Endothelial cell of umbilical vein (primary cell): ENCODE data around the gene MTPN. TPM values are rescaled to one million over a fixed set of nuclear protein-coding genes. Genes with fewer than 3 reads are reported as not detected.

ENCODE experiments used
- BruUV-seq: library from RNA; stranded (reverse); fragments of 400-500 nt; replicated peaks from 2 replicates; lab custom pipeline; 2021; lab: Mats Ljungman, UMichigan
- CTCF ChIA-PET: fragments of 300-600, 350-600 bp; sonication (Branson Sonifier 250); formaldehyde crosslinking; loops from one replicate; lab custom pipeline; 2021; ENCODE audit warnings: antibody characterized with exemption, inconsistent platforms; lab: Charles Lee
- POLR2A ChIA-PET: fragments of 300-600, 350-600 bp; sonication (Branson Sonifier 250); formaldehyde crosslinking; loops from one replicate; lab custom pipeline; 2021; ENCODE audit warnings: antibody characterized with exemption, inconsistent platforms; lab: Charles Lee
- DNase-seq: peaks from one replicate; pipeline ENCODE4 v3.0.0-alpha.2; 2011; ENCODE audit warnings: low read depth, low spot score
- FAIRE-seq: peaks from 2 replicates; lab custom pipeline; 2011; peaks lifted over from hg19 to GRCh38; lab: Jason Lieb, UNC
- H2AFZ ChIP-seq: 2 replicates; pipeline ENCODE4 v1.6.0; 2012; ENCODE audit warnings: low read depth, low read length, control low read depth, inconsistent platforms
- H3K27ac ChIP-seq: 2 replicates; pipeline ENCODE4 v1.5.1; 2011; ENCODE audit warnings: low read depth, mild to moderate bottlenecking, control low read depth, low read length, moderate library complexity; ENCODE audit not compliant: insufficient read depth
- H3K27me3 ChIP-seq, 2 experiments: 2 replicates each; pipeline versions ENCODE4 v1.6.0 to v1.6.1; 2011; ENCODE audit warnings: low read length in 2 of 2, mixed read lengths in 1 of 2; ENCODE audit not compliant: control insufficient read depth in 2 of 2, insufficient read depth in 2 of 2
- H3K36me3 ChIP-seq, 2 experiments: 2 replicates in 1 of 2; 3 replicates in 1 of 2; pipeline ENCODE4 v1.5.1; 2011; ENCODE audit warnings: low read length in 2 of 2, mild to moderate bottlenecking in 1 of 2, moderate library complexity in 1 of 2; ENCODE audit not compliant: control insufficient read depth in 2 of 2, insufficient read depth in 2 of 2; ENCODE audit errors: extremely low read depth in 1 of 2
- H3K4me1 ChIP-seq: 3 replicates; pipeline ENCODE4 v1.5.1; 2011; ENCODE audit warnings: mild to moderate bottlenecking, low read length; ENCODE audit not compliant: control insufficient read depth, insufficient read depth; ENCODE audit errors: extremely low read depth
- H3K4me2 ChIP-seq: 2 replicates; pipeline ENCODE4 v1.6.1; 2011; ENCODE audit warnings: low read length, control low read depth, mixed read lengths; ENCODE audit not compliant: insufficient read depth
- H3K4me3 ChIP-seq, 3 experiments: fragments of 200-600 bp in 1 of 3; sonication (generic), shearing (Covaris generic) in 1 of 3; replicated peaks in 1 of 3; 2 replicates each; pipeline ENCODE4 v1.5.1; 2011 to 2016; ENCODE audit warnings: control low read depth in 3 of 3, low read length in 3 of 3, mild to moderate bottlenecking in 2 of 3, inconsistent platforms in 1 of 3, low read depth in 1 of 3, moderate library complexity in 1 of 3; ENCODE audit not compliant: insufficient read depth in 1 of 3
- H3K79me2 ChIP-seq: 2 replicates; pipeline ENCODE4 v1.6.0; 2012; ENCODE audit warnings: low read length, inconsistent platforms; ENCODE audit not compliant: control insufficient read depth, insufficient read depth
- H3K9ac ChIP-seq: replicated peaks from 2 replicates; pipeline ENCODE3; 2011; ENCODE audit warnings: low read length, control low read depth; ENCODE audit not compliant: insufficient read depth; ENCODE audit errors: extremely low read depth
- H3K9me1 ChIP-seq: replicated peaks from 3 replicates; pipeline ENCODE4 v1.6.0; 2011; ENCODE audit warnings: mild to moderate bottlenecking, low read length; ENCODE audit not compliant: control insufficient read depth, insufficient read depth; ENCODE audit errors: extremely low read depth
- H3K9me3 ChIP-seq: replicated peaks from 2 replicates; pipeline ENCODE4 v1.5.1; 2012; ENCODE audit warnings: low read length, inconsistent platforms; ENCODE audit not compliant: control insufficient read depth, insufficient read depth
- H4K20me1 ChIP-seq: replicated peaks from 2 replicates; pipeline ENCODE3; 2011; ENCODE audit warnings: mild to moderate bottlenecking, low read length; ENCODE audit not compliant: control insufficient read depth, insufficient read depth; ENCODE audit errors: extremely low read depth
- EZH2 ChIP-seq: IDR thresholded peaks from 2 replicates; pipeline ENCODE4 v1.6.1; 2012; ENCODE audit warnings: borderline replicate concordance, low read depth, mild to moderate bottlenecking, moderate library complexity, low read length, inconsistent platforms; ENCODE audit not compliant: severe bottlenecking
- FOS ChIP-seq: IDR thresholded peaks from 2 replicates; pipeline ENCODE4 v1.6.1; 2011; ENCODE audit warnings: mild to moderate bottlenecking, low read length, moderate library complexity, borderline replicate concordance; ENCODE audit not compliant: insufficient read depth
- GATA2 ChIP-seq: IDR thresholded peaks from 2 replicates; pipeline ENCODE4 v1.7.0; 2011; ENCODE audit warnings: low read depth, mild to moderate bottlenecking, moderate library complexity, mixed read lengths, low read length; ENCODE audit not compliant: insufficient read length, insufficient read depth
- JUN ChIP-seq: IDR thresholded peaks from 2 replicates; pipeline ENCODE4 v1.6.1; 2011; ENCODE audit warnings: borderline replicate concordance, low read depth; ENCODE audit not compliant: insufficient read length, insufficient read depth
- MAX ChIP-seq: IDR thresholded peaks from 2 replicates; pipeline ENCODE4 v1.6.1; 2011; ENCODE audit not compliant: insufficient read depth, insufficient read length
- MYC ChIP-seq: IDR thresholded peaks from one replicate; pipeline ENCODE4 v1.6.1; 2011; ENCODE audit warnings: mild to moderate bottlenecking, low read depth, low read length
- POLR2A ChIP-seq: IDR thresholded peaks from 2 replicates; pipeline ENCODE4 v1.6.1; 2012; ENCODE audit warnings: low read depth, mild to moderate bottlenecking, control low read depth, low read length
- POLR2AphosphoS5 ChIP-seq: IDR thresholded peaks from 2 replicates; pipeline ENCODE4 v1.6.1; 2012; ENCODE audit warnings: low read depth, mild to moderate bottlenecking, control low read depth, low read length, moderate library complexity; ENCODE audit not compliant: insufficient read depth
- dilution Hi-C: fragments of 300-500 bp; cut with MboI; formaldehyde crosslinking; loops from one replicate; pipeline ENCODE4 v1.15.0; 2019; ENCODE audit warnings: low sequenced_read_pairs; ENCODE audit not compliant: extremely low pct_ligation_motif_present
- intact Hi-C: fragments of 100-400 bp; cut with micrococcal nuclease; formaldehyde crosslinking; loops from one replicate; pipeline ENCODE4 v1.10.0; 2022
- polyA plus RNA-seq, 4 experiments: library from polyadenylated mRNA; depleted of rRNA in 3 of 4; stranded (reverse) in 3 of 4; unstranded in 1 of 4; fragments of >200 nt; gene quantifications; 2 replicates each; pipeline versions ENCODE4 v1.2.1 to v1.2.3, GENCODE V29; 2011 to 2012; ENCODE audit warnings: missing spikeins in 1 of 4
- total RNA-seq: library from RNA; stranded (reverse); gene quantifications from 2 replicates; pipeline ENCODE4 v1.2.3, GENCODE V29; 2021
- TF ChIP-seq, protein P1 (sequence below), 2 donors: IDR thresholded peaks; 1 replicate in 1 of 2; 2 replicates in 1 of 2; pipeline ENCODE4 v1.5.1; 2011; ENCODE audit warnings: low read length in 2 of 2, mild to moderate bottlenecking in 2 of 2, moderate library complexity in 2 of 2, control low read depth in 1 of 2, inconsistent platforms in 1 of 2, low read depth in 1 of 2; ENCODE audit not compliant: insufficient read depth in 1 of 2; ENCODE audit errors: extremely low read depth in 1 of 2

MTPN gene
- total and polyA plus RNA-seq, 2 donors (not counting 3 experiments of a cell fraction or from before 2014, with no cell fraction given), result 58.1 to 174 TPM

DNA sequence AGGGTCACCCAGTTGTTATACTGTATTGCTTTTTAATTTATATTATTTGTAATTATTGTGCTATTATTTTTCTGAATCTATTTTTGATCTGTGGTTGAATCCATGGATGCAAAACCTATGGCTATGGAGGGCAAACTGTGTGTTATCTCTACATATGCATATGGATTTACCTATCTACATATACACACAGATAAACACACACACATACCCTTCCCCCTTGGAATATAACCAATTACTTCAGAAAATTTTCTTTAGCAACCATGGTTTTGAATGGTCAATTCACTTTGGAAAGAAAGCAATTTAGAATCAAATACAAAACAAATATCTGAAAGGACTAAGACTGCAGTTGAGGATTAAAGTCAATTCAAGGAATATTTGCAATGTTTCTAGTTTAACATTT is 39.1 kb downstream of the MTPN start:
- no peak overlapping the region for H3K27ac ChIP-seq
- CTCF ChIA-PET, result interaction anchor here (1.5 kb wide), 1 partner anchor 10 kb away, joined by 4 read pairs; no protein-coding TSS in a partner anchor

More for the DNA sequence above, 39.1 kb downstream of the MTPN start:
- Histone ChIP-seq H3K4me2 (no peak overlapping the region), H3K4me3 (no peak overlapping the region), H3K9ac (no peak overlapping the region), H3K36me3 (no peaks in the 10 kb centered on the region), H3K9me1 (no peaks in the 10 kb centered on the region), H3K4me1 (peaks cover 4% of the 10 kb centered on the region), H4K20me1 (peaks cover 3% of the 10 kb centered on the region), H3K27me3 (no peaks in the 10 kb centered on the region), H3K79me2 (peaks cover 89% of the 10 kb centered on the region), H3K9me3 (no peaks in the 10 kb centered on the region), H2AFZ (no peak overlapping the region)
- BruUV-seq, result no TSS peak
- TF ChIP-seq MAX (no peak), FOS (no peak), JUN (no peak), GATA2 (no peak), POLR2AphosphoS5 (no peak), POLR2A (no peak), MYC (no peak), EZH2 (no peak)
- TF ChIP-seq, protein P1, sequence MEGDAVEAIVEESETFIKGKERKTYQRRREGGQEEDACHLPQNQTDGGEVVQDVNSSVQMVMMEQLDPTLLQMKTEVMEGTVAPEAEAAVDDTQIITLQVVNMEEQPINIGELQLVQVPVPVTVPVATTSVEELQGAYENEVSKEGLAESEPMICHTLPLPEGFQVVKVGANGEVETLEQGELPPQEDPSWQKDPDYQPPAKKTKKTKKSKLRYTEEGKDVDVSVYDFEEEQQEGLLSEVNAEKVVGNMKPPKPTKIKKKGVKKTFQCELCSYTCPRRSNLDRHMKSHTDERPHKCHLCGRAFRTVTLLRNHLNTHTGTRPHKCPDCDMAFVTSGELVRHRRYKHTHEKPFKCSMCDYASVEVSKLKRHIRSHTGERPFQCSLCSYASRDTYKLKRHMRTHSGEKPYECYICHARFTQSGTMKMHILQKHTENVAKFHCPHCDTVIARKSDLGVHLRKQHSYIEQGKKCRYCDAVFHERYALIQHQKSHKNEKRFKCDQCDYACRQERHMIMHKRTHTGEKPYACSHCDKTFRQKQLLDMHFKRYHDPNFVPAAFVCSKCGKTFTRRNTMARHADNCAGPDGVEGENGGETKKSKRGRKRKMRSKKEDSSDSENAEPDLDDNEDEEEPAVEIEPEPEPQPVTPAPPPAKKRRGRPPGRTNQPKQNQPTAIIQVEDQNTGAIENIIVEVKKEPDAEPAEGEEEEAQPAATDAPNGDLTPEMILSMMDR (IDR thresholded peaks at IDR 0.05; ENCODE audit: extremely low read depth in 1 of 2, insufficient read depth in 1 of 2, low read depth in 1 of 2, low read length in 2 of 2), result no peak
- dilution Hi-C loops (no loop called here), intact Hi-C loops (no loop called here)
- POLR2A ChIA-PET, result no interaction called here
- no peak for DNase-seq
- no peak for FAIRE-seq
